Coronary artery (tissue), 2 donors: ENCODE results near the gene ZNF669.
"Not testable (repeated sequence)": the region's sequence is repeated elsewhere in the genome, so short reads cannot be mapped to it uniquely, and the experiment has no call there.

ENCODE experiments used
- DNase-seq: peaks from one replicate; pipeline ENCODE4 v3.0.0-alpha.2; 2017; ENCODE audit warnings: low spot score
- H3K27ac ChIP-seq, 2 donors: fragments of 200-600 bp; sonication (generic); one replicate each; pipeline ENCODE4 v1.5.1; 2016 to 2019
- H3K4me3 ChIP-seq: fragments of 200-600 bp; sonication (generic); 2 replicates; pipeline ENCODE4 v1.5.1; 2016; ENCODE audit warnings: mild to moderate bottlenecking, moderate library complexity
- TF ChIP-seq, protein P1 (sequence below): fragments of 200-600 bp; sonication (generic); IDR thresholded peaks from one replicate; pipeline ENCODE4 v1.5.1; 2019; ENCODE audit warnings: antibody characterized with exemption

The ZNF669 gene

DNA sequence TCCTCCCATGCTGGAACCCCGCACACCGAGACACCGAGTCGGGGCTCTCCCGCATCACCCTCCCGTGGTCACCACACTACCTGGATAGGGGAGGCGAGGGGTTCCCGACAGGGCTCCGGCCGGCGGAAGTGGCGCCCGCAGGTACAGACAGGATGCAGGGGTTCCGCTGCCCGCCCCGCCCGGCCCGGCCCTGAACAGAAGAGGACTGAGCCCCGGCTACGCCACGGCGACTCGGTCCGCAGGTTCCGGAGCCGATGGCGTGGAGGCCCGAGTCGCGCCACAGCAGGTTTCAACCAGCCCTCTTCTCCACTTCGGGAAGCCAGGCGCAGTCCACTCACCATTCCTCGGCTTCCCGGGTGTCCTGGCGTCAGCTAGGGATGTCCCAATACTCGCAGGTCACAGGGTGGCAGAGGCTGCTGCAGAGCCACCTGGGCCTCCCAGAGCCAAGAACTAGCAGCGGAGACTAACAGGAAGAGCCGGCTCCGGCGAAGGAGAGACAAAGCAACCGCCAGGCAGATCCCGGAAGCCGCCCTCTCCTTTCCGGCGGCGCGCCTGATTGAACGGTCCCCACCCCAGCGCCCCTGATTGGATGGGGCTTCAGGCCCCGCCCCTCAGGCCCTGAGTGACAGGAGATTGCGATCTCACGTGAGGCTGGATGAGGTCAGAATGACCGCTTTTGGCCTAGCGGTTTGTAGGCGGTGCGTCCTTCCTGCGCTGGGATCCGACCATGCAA lies at the start of gene ZNF669:
Gene ZNF669, minus strand, starts transcription at position 498 of the 733 bp plus-strand sequence. Its CDS starts 157 bp downstream, at position 341.
- TF ChIP-seq, protein P1, sequence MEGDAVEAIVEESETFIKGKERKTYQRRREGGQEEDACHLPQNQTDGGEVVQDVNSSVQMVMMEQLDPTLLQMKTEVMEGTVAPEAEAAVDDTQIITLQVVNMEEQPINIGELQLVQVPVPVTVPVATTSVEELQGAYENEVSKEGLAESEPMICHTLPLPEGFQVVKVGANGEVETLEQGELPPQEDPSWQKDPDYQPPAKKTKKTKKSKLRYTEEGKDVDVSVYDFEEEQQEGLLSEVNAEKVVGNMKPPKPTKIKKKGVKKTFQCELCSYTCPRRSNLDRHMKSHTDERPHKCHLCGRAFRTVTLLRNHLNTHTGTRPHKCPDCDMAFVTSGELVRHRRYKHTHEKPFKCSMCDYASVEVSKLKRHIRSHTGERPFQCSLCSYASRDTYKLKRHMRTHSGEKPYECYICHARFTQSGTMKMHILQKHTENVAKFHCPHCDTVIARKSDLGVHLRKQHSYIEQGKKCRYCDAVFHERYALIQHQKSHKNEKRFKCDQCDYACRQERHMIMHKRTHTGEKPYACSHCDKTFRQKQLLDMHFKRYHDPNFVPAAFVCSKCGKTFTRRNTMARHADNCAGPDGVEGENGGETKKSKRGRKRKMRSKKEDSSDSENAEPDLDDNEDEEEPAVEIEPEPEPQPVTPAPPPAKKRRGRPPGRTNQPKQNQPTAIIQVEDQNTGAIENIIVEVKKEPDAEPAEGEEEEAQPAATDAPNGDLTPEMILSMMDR, result no peak

DNA sequence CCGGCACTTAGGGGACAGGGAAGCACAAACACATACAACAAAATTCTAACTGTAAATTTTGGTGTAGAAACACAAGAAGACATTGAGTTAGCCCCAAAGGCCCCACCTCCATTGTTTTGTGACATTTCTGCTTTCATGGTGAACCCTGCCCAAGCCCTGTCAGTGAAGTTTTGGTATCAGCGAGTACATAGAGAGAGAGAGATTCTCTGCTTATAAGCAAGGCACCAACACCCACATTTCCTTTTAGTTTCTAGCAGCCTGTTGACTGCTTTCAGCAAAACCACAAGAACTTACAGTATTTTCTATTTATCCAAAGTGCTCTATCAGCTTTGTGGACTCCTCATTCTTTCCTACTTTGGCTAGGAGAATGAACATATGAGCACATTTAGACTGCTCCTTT lies 43.6 kb upstream of the ZNF669 start:
- no peak overlapping the region for H3K27ac ChIP-seq
- TF ChIP-seq, protein P1, result no peak
- no peak for DNase-seq
- no peak overlapping the region for H3K4me3 ChIP-seq

More for the DNA sequence above, at the start of gene ZNF669:
- DNase-seq, result peak; percentile 98
- H3K27ac ChIP-seq, result peak within 1 kb of the TSS; percentile 67 to 84
- peak within 1 kb of the TSS; percentile 90 for H3K4me3 ChIP-seq

DNA sequence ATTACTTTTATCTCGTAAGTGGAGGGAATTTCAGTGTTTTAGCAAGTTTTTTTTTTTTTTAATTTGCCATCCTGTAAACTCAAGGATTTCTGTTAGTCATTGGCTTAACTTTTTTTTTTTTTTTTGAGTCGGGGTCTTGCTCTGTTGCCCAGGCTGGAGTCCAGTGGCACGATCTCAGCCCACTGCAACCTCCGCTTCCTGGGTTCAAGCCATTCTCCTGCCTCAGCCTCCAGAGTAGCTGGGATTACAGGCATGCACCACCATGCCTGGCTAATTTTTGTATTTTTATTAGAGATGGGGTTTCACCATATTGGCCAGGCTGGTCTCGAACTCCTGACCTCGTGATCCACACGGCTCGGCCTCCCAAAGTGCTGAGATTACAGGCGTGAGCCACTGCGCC lies 43.0 kb upstream of the ZNF669 start:
- DNase-seq, H3K27ac ChIP-seq, H3K4me3 ChIP-seq: not testable (repeated sequence)

DNA sequence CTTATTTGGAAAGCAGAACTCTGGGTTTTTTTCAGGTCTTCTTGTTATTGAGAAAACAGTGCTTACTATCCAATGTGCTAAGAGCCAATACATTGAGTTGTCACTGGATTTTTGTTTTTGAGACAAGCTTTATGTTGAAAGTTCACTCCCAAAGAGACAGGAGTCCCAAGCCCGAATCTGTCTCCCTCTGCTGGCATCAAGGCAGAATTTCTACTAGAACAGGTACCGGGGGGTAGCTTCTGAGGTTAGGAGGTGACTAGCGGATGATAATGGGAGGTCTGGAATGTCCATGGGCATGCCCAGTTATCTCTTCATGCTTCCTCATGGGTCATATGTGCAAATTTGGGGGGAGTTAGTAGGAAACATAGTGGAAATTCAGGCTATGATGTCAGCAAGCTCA lies 42.5 kb upstream of the ZNF669 start:
- TF ChIP-seq, protein P1, result no peak
- H3K4me3 ChIP-seq, result no peak overlapping the region
- no peak for DNase-seq
- H3K27ac ChIP-seq, result no peak overlapping the region

DNA sequence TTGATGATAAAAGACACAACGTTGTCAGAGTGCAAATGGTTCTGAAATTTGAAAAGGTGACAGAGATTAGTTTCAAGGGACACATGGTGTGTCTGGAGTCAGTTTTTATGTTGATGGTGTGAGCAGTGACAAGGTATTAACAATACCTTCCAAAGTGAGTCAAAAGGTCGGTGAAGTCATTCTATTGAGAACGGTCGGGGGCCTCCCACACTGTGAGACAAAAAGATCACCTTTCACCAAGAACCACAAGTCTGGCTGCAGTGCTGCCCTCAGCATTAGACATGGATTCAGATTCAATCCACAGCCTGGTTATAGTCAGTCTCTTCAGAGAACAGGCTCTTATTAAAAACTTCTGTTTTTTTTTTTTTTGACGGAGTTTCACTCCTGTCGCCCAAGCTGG lies 41.1 kb upstream of the ZNF669 start:
- Histone ChIP-seq H3K4me3 (no peak overlapping the region), H3K27ac (no peak overlapping the region)
- TF ChIP-seq, protein P1, result no peak
- no peak for DNase-seq

DNA sequence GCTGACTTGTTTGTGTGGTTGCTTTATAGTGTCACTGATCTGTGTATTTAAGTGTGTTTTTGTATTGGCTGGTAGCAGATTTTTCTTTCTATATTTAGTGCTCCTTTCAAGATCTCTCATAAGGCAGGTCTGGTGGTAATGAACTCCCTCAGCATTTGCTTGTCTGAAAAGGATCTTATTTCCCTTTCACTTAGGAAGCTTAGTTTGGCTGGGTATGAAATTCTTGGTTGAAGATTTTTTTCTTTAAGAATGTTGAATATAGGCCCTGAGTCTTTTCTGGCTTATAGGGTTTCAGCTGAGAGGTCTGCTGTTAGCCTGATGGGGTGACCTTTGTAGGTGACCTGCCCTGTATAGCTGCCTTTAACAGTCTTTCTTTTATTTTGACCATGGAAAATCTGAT lies 35.4 kb upstream of the ZNF669 start:
- not testable (repeated sequence) for H3K27ac ChIP-seq, H3K4me3 ChIP-seq, DNase-seq

DNA sequence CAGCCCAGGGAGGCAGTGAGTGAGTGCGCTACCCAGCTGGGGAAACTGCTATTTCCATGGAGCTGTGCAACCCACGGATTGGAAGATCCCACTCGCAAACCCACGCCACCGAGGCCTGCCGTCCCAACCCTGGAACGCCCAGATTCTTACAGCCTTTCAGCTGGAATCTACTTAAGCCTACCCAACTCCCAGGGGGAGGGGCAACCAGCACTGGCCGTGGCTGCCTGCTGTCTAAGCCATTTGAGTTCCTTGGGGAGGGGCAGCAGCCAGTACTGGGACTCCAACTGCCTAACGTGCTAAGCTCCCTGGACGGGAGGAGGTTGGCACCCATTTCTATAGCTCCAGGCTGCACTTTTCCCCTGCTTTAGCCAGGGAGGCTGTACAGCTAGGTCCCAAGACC lies 27.1 kb upstream of the ZNF669 start:
- no peak overlapping the region for H3K27ac ChIP-seq
- TF ChIP-seq, protein P1, result no peak
- H3K4me3 ChIP-seq, result no peak overlapping the region
- no peak for DNase-seq

DNA sequence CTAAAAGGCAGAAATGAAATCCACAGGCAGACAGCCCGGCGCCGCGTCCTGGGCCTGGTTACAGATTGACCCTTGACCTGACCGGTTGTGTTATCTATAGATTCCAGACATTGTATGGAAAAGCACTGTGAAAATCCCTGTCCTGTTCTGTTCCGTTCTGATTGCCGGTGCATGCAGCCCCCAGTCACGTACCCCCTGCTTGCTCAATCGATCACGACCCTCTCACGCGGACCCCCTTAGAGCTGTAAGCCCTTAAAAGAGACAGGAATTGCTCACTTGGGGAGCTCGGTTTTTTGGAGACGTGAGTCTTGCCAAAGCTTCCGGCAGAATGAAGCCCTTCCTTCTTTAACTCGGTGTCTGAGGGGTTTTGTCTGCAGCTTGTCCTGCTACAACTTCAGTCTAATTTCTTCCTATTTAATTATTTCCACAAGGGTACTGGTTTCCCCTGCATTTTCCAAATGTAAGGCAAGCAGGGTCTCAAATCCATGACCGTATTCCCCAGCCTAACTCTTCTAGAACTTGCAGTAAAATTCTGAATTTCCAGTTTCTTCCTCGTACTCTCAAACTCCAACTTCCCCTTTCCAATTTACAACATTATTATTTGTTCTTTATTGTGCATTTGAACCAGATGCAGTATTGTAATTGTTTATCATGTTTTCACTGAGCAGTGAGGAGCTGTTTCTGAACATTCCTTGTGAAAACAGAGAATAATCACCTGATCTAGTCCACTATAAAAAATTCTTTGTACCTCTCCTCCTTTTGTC lies 23.5 kb upstream of the ZNF669 start:
- not testable (repeated sequence) for H3K27ac ChIP-seq, DNase-seq
- peak overlapping the region; percentile 51 for H3K4me3 ChIP-seq

DNA sequence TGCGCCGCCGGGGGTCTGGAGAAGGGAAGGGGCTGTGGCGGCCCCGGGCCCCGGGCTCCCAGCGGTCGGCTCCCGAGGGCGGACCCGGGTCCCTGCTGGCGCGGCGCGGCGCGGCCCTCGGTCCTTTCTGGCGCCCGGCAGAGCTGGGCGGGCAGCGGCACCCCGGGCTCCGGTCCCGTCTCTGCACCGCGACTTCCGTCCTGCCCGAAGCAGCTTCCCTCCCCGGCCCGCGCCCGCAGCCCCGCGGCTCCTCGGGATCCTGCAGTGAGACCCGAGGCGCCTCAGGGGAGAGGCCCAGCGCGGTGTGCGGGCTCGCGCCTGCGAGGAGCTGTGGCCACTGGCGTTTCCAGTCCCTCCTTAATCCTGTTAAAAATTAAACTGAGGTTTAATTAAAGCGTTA lies 22.4 kb upstream of the ZNF669 start:
- not testable (repeated sequence) for H3K4me3 ChIP-seq, H3K27ac ChIP-seq, DNase-seq

DNA sequence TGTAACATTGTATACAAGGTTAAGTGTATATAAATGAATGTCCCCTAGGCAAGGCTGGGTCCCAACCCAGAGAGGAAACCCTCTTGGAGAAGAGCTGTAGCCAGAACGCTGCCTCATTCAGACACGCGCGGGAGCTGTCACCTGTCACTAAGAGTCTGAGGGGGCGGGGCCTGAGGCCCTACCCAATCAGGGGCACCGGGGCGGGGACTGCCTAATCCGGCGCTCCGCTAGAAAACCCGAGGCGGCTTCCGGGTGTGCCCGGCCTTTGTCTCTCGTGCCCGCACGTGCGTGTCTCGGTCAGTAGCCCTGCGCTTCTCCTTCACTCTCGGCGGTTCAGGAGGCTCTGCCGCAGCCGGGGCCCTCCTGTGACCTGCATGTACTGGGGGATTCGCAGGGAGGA lies 22.0 kb upstream of the ZNF669 start:
- DNase-seq, H3K4me3 ChIP-seq, H3K27ac ChIP-seq: not testable (repeated sequence)
